Osteoblast (primary cell): ENCODE data around the gene PHF12. TPM values are rescaled to one million over a fixed set of nuclear protein-coding genes. Genes with fewer than 3 reads are reported as not detected.

ENCODE experiments used
- DNase-seq: peaks from one replicate; pipeline ENCODE4 v3.0.0; 2011; ENCODE audit warnings: low spot score, mixed read lengths; ENCODE audit not compliant: insufficient read length; ENCODE audit errors: missing footprints
- H2AFZ ChIP-seq: 2 replicates; pipeline ENCODE4 v1.6.0; 2011; ENCODE audit warnings: mild to moderate bottlenecking, low read length
- H3K27ac ChIP-seq: 2 replicates; pipeline ENCODE4 v1.5.1; 2011; ENCODE audit warnings: mild to moderate bottlenecking, low read depth, low read length, moderate library complexity
- H3K27me3 ChIP-seq: 2 replicates; pipeline ENCODE4 v1.6.0; 2012; ENCODE audit warnings: mild to moderate bottlenecking, control low read depth, inconsistent platforms, low read length, moderate library complexity; ENCODE audit not compliant: insufficient read depth
- H3K36me3 ChIP-seq: 2 replicates; pipeline ENCODE4 v1.5.1; 2011; ENCODE audit warnings: mild to moderate bottlenecking, low read length, control low read depth, moderate library complexity; ENCODE audit not compliant: insufficient read depth
- H3K4me1 ChIP-seq: 2 replicates; pipeline ENCODE4 v1.5.1; 2011; ENCODE audit warnings: mild to moderate bottlenecking, low read length, control low read depth, moderate library complexity; ENCODE audit not compliant: insufficient read depth
- H3K4me2 ChIP-seq: 2 replicates; pipeline ENCODE4 v1.6.0; 2011; ENCODE audit warnings: mild to moderate bottlenecking, low read length; ENCODE audit not compliant: insufficient read depth
- H3K4me3 ChIP-seq: fragments of 200-600 bp; sonication (generic); 3 replicates; pipeline ENCODE4 v1.5.1; 2012; ENCODE audit warnings: mild to moderate bottlenecking, low read length, inconsistent platforms; ENCODE audit not compliant: insufficient read depth
- H3K79me2 ChIP-seq: 2 replicates; pipeline ENCODE4 v1.6.0; 2012; ENCODE audit warnings: mild to moderate bottlenecking, low read length, control low read depth, inconsistent platforms; ENCODE audit not compliant: insufficient read depth
- H3K9me3 ChIP-seq: 2 replicates; pipeline ENCODE4 v1.5.1; 2011; ENCODE audit warnings: low read depth, low read length, control low read depth
- H4K20me1 ChIP-seq: 2 replicates; pipeline ENCODE4 v1.6.0; 2012; ENCODE audit warnings: mild to moderate bottlenecking, low read length, control low read depth; ENCODE audit not compliant: insufficient read depth
- total RNA-seq: library from RNA; depleted of rRNA; stranded (reverse); fragments of >200 nt; gene quantifications from 2 replicates; pipeline ENCODE4 v1.2.3, GENCODE V29; 2012
- TF ChIP-seq, protein P1 (sequence below): IDR thresholded peaks from 2 replicates; pipeline ENCODE4 v1.5.1; 2011; ENCODE audit warnings: mild to moderate bottlenecking, low read depth, low read length, moderate library complexity; ENCODE audit errors: extremely low read depth

Gene PHF12
- total RNA-seq, 1 donor = 26.8 TPM

DNA sequence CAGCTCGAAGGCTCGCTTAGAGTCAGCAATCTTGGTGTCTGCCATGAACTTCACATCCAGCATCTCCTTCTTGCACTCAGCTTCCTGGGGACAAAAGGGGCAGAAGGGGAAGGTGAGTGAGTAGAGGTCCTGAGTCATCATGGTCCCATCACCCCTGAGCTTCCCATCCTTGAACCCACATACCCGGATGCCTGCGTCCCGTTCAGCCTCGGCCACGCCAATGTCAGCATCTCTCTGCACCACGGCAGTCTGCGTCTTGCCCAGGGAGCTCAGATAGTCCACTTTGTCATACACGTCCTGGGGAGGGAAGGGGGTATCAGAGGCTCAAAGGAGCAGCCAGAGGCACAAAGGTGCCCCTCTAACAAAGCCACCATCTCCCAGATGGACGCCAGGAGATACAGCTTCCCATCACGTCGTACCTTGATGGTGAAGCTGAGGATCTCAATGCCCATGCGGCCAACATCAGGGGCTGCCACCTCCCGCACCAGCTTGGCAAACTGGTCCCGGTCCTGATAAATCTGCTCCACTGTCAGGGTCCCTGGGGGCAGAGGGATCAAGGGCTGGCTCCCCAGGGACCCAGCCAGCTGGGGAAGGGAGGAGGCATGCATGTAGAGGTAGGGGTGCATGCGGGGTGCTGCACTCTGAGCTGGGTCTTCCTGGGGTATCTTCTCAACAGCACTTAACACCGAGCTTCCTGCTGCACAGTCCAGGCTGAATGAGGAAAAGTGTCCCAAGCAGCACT lies 69.0 kb downstream of the PHF12 start:
- peaks cover 33% of the 10 kb centered on the region for H3K36me3 ChIP-seq
- H3K27ac ChIP-seq = no peak overlapping the region
- no peaks in the 10 kb centered on the region for H3K27me3 ChIP-seq
- TF ChIP-seq, protein P1, sequence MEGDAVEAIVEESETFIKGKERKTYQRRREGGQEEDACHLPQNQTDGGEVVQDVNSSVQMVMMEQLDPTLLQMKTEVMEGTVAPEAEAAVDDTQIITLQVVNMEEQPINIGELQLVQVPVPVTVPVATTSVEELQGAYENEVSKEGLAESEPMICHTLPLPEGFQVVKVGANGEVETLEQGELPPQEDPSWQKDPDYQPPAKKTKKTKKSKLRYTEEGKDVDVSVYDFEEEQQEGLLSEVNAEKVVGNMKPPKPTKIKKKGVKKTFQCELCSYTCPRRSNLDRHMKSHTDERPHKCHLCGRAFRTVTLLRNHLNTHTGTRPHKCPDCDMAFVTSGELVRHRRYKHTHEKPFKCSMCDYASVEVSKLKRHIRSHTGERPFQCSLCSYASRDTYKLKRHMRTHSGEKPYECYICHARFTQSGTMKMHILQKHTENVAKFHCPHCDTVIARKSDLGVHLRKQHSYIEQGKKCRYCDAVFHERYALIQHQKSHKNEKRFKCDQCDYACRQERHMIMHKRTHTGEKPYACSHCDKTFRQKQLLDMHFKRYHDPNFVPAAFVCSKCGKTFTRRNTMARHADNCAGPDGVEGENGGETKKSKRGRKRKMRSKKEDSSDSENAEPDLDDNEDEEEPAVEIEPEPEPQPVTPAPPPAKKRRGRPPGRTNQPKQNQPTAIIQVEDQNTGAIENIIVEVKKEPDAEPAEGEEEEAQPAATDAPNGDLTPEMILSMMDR = no peak
- no peaks in the 10 kb centered on the region for H3K9me3 ChIP-seq
- no peaks in the 10 kb centered on the region for H3K4me1 ChIP-seq
- no peak overlapping the region for H3K4me3 ChIP-seq
- no peak overlapping the region for H3K4me2 ChIP-seq
- DNase-seq = peak; percentile 68
- H3K79me2 ChIP-seq = no peaks in the 10 kb centered on the region
- peaks cover 5% of the 10 kb centered on the region for H4K20me1 ChIP-seq
- no peak overlapping the region for H2AFZ ChIP-seq

DNA sequence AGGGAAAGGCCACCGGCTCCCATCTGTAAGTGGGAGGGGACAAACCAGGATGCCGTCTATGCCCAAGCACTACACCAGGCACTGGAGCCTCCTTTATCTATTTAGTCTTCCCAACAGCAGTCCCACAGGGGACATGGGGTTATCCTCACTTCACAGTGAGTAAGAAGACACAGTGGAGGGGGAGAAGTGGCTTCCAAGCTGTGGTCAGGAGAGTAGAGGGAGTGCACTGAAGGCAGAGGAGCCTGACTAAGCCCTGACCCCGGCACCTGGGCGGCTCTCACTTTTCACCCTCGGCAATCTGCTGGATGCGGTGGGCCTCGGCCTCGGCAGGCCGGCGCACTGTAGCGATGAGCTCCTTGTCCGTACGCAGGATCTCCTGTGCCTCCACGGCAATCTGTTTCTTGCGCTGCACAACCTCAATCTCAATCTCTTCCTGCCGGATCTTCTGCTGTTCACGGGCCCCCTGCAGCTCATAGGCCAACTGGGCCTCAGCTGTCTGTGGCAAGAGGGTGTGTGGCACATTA lies 69.7 kb downstream of the PHF12 start:
- Histone ChIP-seq H3K4me2 (no peak overlapping the region), H3K9me3 (no peaks in the 10 kb centered on the region), H2AFZ (no peak overlapping the region), H3K27me3 (no peaks in the 10 kb centered on the region), H3K36me3 (peaks cover 33% of the 10 kb centered on the region), H3K4me3 (no peak overlapping the region), H3K4me1 (no peaks in the 10 kb centered on the region), H3K79me2 (no peaks in the 10 kb centered on the region), H4K20me1 (peaks cover 2% of the 10 kb centered on the region), H3K27ac (no peak overlapping the region)
- TF ChIP-seq, protein P1 = no peak
- peak; percentile 21 for DNase-seq

DNA sequence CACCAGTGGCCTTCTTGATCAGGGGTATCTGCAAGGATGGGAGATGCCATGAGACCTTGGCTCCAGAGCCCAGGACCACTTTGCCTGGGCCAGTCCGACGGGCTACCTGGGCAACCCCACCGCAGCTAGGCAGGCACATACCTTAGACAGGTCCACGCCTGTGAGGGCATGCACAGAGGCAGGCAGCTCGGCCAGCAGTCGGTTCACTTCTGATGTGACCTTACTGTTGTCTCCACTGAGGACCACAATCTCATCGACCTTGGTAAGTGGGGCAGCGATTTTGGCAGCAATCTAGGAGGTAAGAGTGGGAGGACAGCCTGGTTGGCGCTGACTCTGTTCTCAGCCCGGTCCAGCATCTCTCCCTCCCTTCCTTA lies 70.8 kb downstream of the PHF12 start:
- H3K27ac ChIP-seq = no peak overlapping the region
- H3K79me2 ChIP-seq = no peaks in the 10 kb centered on the region
- TF ChIP-seq, protein P1 = no peak
- H2AFZ ChIP-seq = no peak overlapping the region
- DNase-seq = no peak
- no peaks in the 10 kb centered on the region for H3K9me3 ChIP-seq
- H3K4me2 ChIP-seq = no peak overlapping the region
- H3K4me1 ChIP-seq = no peaks in the 10 kb centered on the region
- no peaks in the 10 kb centered on the region for H4K20me1 ChIP-seq
- no peaks in the 10 kb centered on the region for H3K27me3 ChIP-seq
- H3K36me3 ChIP-seq = peaks cover 33% of the 10 kb centered on the region
- H3K4me3 ChIP-seq = no peak overlapping the region

DNA sequence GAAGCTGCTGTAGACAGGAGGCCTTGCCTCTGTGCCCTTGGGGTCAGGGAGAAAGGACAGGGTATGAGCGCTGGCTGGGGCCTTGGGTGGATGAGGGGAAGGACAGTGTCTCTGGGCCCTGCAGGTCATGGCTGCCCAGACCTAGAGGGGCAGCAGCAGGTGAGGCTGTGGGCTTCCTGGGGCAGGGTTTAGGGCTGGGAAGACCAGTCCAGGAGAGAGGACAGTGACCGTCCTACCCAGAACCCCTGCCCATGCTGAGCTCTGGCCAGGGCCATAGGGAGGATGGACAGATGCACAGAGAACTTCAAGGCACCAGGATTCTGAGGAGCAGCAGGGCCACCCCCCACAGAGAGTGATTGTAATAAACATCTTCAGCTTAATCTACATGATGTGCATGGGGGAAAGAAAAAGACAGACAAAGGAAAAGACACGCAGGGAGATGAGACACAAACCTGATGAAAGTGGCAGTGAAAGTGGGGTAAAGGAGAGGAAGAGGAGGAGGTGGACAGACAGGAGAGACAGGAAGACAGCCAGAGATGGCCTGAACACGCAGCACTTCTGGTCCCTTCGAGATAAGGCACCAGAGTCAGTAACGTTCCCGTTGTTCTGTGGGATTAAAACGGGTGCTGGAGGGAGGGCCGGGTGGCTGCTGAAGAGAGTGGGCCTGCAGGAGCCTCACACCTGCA lies 71.3 kb downstream of the PHF12 start:
- Histone ChIP-seq H3K4me1 (no peaks in the 10 kb centered on the region), H3K4me2 (no peak overlapping the region), H3K4me3 (no peak overlapping the region), H3K79me2 (no peaks in the 10 kb centered on the region), H2AFZ (no peak overlapping the region), H3K27ac (no peak overlapping the region), H3K9me3 (no peaks in the 10 kb centered on the region), H3K27me3 (no peaks in the 10 kb centered on the region), H4K20me1 (no peaks in the 10 kb centered on the region), H3K36me3 (peaks cover 33% of the 10 kb centered on the region)
- TF ChIP-seq, protein P1 = no peak
- peak; percentile 38 for DNase-seq
